A549 (cell line): Measurements from ENCODE around the gene YES1. TPM values are rescaled to one million over a fixed set of nuclear protein-coding genes. Genes with fewer than 3 reads are reported as not detected.

Experiments
- ATAC-seq, 2 experiments: fragments of 200-7000 bp in 1 of 2; fragments of >200 bp in 1 of 2; cut with Nextera tagmentation in 1 of 2; cut with Tn5 transposase in 1 of 2; 3 replicates each; pipeline versions ENCODE4 v1.8.0 to v1.9.1; 2018 to 2020; ENCODE audit warnings: mild to moderate bottlenecking in 1 of 2, moderate library complexity in 1 of 2
- CTCF ChIA-PET: fragments of 300-600 bp; sonication (Branson Sonifier 250); formaldehyde crosslinking; extraction: SDS; loops from one replicate; lab custom pipeline; 2021; ENCODE audit warnings: antibody characterized with exemption, inconsistent platforms; lab: Yijun Ruan, JAX
- POLR2A ChIA-PET: fragments of 350-600 bp; formaldehyde crosslinking; extraction: SDS; loops from one replicate; lab custom pipeline; 2021; ENCODE audit warnings: antibody characterized with exemption, inconsistent platforms; lab: Yijun Ruan, JAX
- DNase-seq, 2 experiments: peaks; one replicate each; pipeline versions ENCODE4 v3.0.0 to v3.0.0-alpha.2; 2011 to 2016; ENCODE audit warnings: low read depth in 1 of 2, low spot score in 1 of 2
- FAIRE-seq: peaks from 2 replicates; lab custom pipeline; 2011; peaks lifted over from hg19 to GRCh38; lab: Jason Lieb, UNC
- H3K27ac ChIP-seq, 2 experiments: fragments of >200 bp; sonication (Bioruptor Twin); formaldehyde crosslinking; 3 replicates each; pipeline ENCODE4 v1.5.1; 2016 to 2017
- H3K4me1 ChIP-seq: fragments of >200 bp; sonication (Bioruptor Twin); formaldehyde crosslinking; 3 replicates; pipeline ENCODE4 v1.6.1; 2016
- H3K4me2 ChIP-seq: fragments of >200 bp; sonication (Bioruptor Twin); formaldehyde crosslinking; 3 replicates; pipeline ENCODE4 v1.6.1; 2016
- H3K4me3 ChIP-seq: fragments of >200 bp; sonication (Bioruptor Twin); formaldehyde crosslinking; 3 replicates; pipeline ENCODE4 v1.5.1; 2016
- H3K9me3 ChIP-seq: fragments of >200 bp; sonication (Bioruptor Twin); formaldehyde crosslinking; 3 replicates; pipeline ENCODE4 v1.6.1; 2016
- ATOH8 ChIP-seq: fragments of 250-450 bp; sonication (Bioruptor Pico); IDR thresholded peaks from 2 replicates; pipeline ENCODE4 v1.5.0; 2020; ENCODE audit warnings: low read depth, mild to moderate bottlenecking, moderate library complexity
- CBX2 ChIP-seq: fragments of 200-600 bp; sonication (generic); IDR thresholded peaks from 2 replicates; pipeline ENCODE4 v1.6.1; 2016; ENCODE audit warnings: low read depth, mild to moderate bottlenecking, borderline replicate concordance
- CBX8 ChIP-seq: fragments of 200-600 bp; sonication (generic); IDR thresholded peaks from 2 replicates; pipeline ENCODE4 v1.6.1; 2016
- CEBPB ChIP-seq, 2 experiments: fragments of >200 bp in 1 of 2; sonication (Bioruptor Twin) in 1 of 2; formaldehyde crosslinking in 1 of 2; IDR thresholded peaks; 2 replicates each; pipeline ENCODE4 v1.6.1; 2012 to 2016
- CHD2 ChIP-seq: fragments of 150-350 bp; IDR thresholded peaks from 2 replicates; pipeline ENCODE4 v1.6.1; 2014; ENCODE audit warnings: low read length; ENCODE audit not compliant: partially characterized antibody
- FOSB ChIP-seq: fragments of 250-450 bp; sonication (Bioruptor Pico); IDR thresholded peaks from 2 replicates; pipeline ENCODE4 v1.5.0; 2020; ENCODE audit warnings: mild to moderate bottlenecking, moderate library complexity
- FOSL2 ChIP-seq, 2 experiments: fragments of 450-650 bp in 1 of 2; fragments of >200 bp in 1 of 2; sonication (Bioruptor Twin) in 1 of 2; formaldehyde crosslinking; IDR thresholded peaks; 2 replicates each; pipeline versions ENCODE4 v1.5.0 to v1.6.1; 2016 to 2020; ENCODE audit warnings: mild to moderate bottlenecking in 1 of 2, moderate library complexity in 1 of 2
- FOXS1 ChIP-seq: fragments of 250-450 bp; sonication (Bioruptor Pico); IDR thresholded peaks from 2 replicates; pipeline ENCODE4 v1.5.0; 2020; ENCODE audit warnings: mild to moderate bottlenecking, moderate library complexity
- HEYL ChIP-seq: fragments of 250-450 bp; sonication (Bioruptor Pico); IDR thresholded peaks from 2 replicates; pipeline ENCODE4 v1.8.0; 2021; ENCODE audit warnings: mild to moderate bottlenecking, moderate library complexity
- HOXB13 ChIP-seq: fragments of 250-450 bp; sonication (Bioruptor Pico); IDR thresholded peaks from 2 replicates; pipeline ENCODE4 v1.5.0; 2020; ENCODE audit warnings: low read depth, mild to moderate bottlenecking, moderate library complexity
- HOXB5 ChIP-seq: fragments of 250-450 bp; sonication (Bioruptor Pico); IDR thresholded peaks from 2 replicates; pipeline ENCODE4 v1.5.0; 2020; ENCODE audit warnings: mild to moderate bottlenecking, moderate library complexity
- JUNB ChIP-seq: fragments of >200 bp; sonication (Bioruptor Twin); formaldehyde crosslinking; IDR thresholded peaks from 2 replicates; pipeline ENCODE4 v1.6.1; 2016
- MYC ChIP-seq: IDR thresholded peaks from 2 replicates; pipeline ENCODE4 v1.6.1; 2012; ENCODE audit warnings: mild to moderate bottlenecking, inconsistent platforms, low read length, improper control_type of control experiment, borderline replicate concordance
- NPAS2 ChIP-seq: fragments of 250-450 bp; sonication (Bioruptor Pico); IDR thresholded peaks from 2 replicates; pipeline ENCODE4 v1.8.0; 2022; ENCODE audit warnings: mild to moderate bottlenecking, moderate library complexity, borderline replicate concordance
- POLR2A ChIP-seq: IDR thresholded peaks from 2 replicates; pipeline ENCODE4 v1.6.1; 2012; ENCODE audit warnings: mild to moderate bottlenecking, low read length
- POLR2AphosphoS2 ChIP-seq: conservative IDR thresholded peaks from 2 replicates; pipeline ENCODE4 v1.6.1; 2012; ENCODE audit warnings: low read length, improper control_type of control experiment, inconsistent platforms
- RAD21 ChIP-seq, 2 experiments: fragments of >200 bp in 1 of 2; sonication (Bioruptor Twin) in 1 of 2; formaldehyde crosslinking in 1 of 2; IDR thresholded peaks in 1 of 2; conservative IDR thresholded peaks in 1 of 2; 2 replicates in 1 of 2; 3 replicates in 1 of 2; pipeline ENCODE4 v1.6.1; 2012 to 2018; ENCODE audit warnings: inconsistent platforms in 1 of 2
- RARB ChIP-seq: fragments of 250-450 bp; sonication (Bioruptor Pico); IDR thresholded peaks from 2 replicates; pipeline ENCODE4 v1.8.0; 2021; ENCODE audit warnings: mild to moderate bottlenecking, moderate library complexity
- SMC3 ChIP-seq: fragments of >200 bp; sonication (Bioruptor Twin); formaldehyde crosslinking; IDR thresholded peaks from 3 replicates; pipeline ENCODE4 v1.6.1; 2018; ENCODE audit warnings: inconsistent platforms
- SREBF2 ChIP-seq: fragments of 450-650 bp; IDR thresholded peaks from 2 replicates; pipeline ENCODE4 v1.6.1; 2014; ENCODE audit warnings: mild to moderate bottlenecking, moderate library complexity
- TFCP2L1 ChIP-seq: fragments of 250-450 bp; sonication (Bioruptor Pico); IDR thresholded peaks from 2 replicates; pipeline ENCODE4 v1.5.0; 2021; ENCODE audit warnings: mild to moderate bottlenecking
- TP53 ChIP-seq: fragments of 250-450 bp; sonication (Bioruptor Pico); IDR thresholded peaks from 2 replicates; pipeline ENCODE4 v1.5.0; 2021; ENCODE audit warnings: mild to moderate bottlenecking, moderate library complexity
- ZC3H11A ChIP-seq: fragments of 450-650 bp; IDR thresholded peaks from 2 replicates; pipeline ENCODE4 v1.6.1; 2014; ENCODE audit warnings: antibody characterized with exemption, mild to moderate bottlenecking
- ZFP36 ChIP-seq: fragments of 450-650 bp; IDR thresholded peaks from 2 replicates; pipeline ENCODE4 v1.6.1; 2014; ENCODE audit warnings: borderline replicate concordance; ENCODE audit not compliant: partially characterized antibody
- WGBS: methylation state at CpG from one replicate; pipeline ENCODE4 v1.1.6; 2017; ENCODE audit errors: missing lambda C conversion rate; 5-methylcytosine and 5-hydroxymethylcytosine counted together
- polyA plus RNA-seq, 4 experiments: library from polyadenylated mRNA; depleted of rRNA in 3 of 4; stranded (reverse); fragments of >200 nt; fragmentation: RNase III in 1 of 4; extraction: RNeasy Plus Mini Kit Qiagen cat#74134 plus additional on column Dnase treatment in 1 of 4; gene quantifications; 2 replicates in 3 of 4; 3 replicates in 1 of 4; pipeline ENCODE4 v1.2.3, GENCODE V29; 2011 to 2017
- TF ChIP-seq, protein P1 (sequence below): fragments of 150-350 bp; IDR thresholded peaks from 2 replicates; pipeline ENCODE4 v1.6.1; 2014; ENCODE audit warnings: low read depth, mild to moderate bottlenecking, low read length
- TF ChIP-seq, protein P2 (sequence below): IDR thresholded peaks from 2 replicates; pipeline ENCODE4 v1.6.1; 2012

The YES1 gene
- polyA plus RNA-seq, 2 of the 4 experiments (the other 2 are of a cell fraction): 22.6 to 32.1 TPM

GRCh38 chr18:845152-845819, 33.2 kb upstream of the YES1 start:
- Histone ChIP-seq H3K4me1 (peaks cover 17% of the 10 kb centered on the region; the same call in 1 of the 3 replicates), H3K27ac (peak overlapping the region; percentile 24 to 62; a peak in 3 of 6 replicates), H3K4me2 (peak overlapping the region; percentile 41), H3K4me3 (no peak overlapping the region), H3K9me3 (no peaks in the 10 kb centered on the region)
- peak; percentile 16 to 73 for DNase-seq
- CTCF ChIA-PET: interaction anchor here (0.7 kb wide), 1 partner anchor 1711 kb away, joined by 3 read pairs; no protein-coding TSS in a partner anchor
- ATAC-seq: peak; percentile 56 to 79; a peak in 5 of 6 replicates
- WGBS: 13% methylated on average over 8 of the region's 9 CpGs
- no peak for FAIRE-seq
- TF ChIP-seq FOSL2 (IDR thresholded peaks at IDR 0.05): no peak
- peak; percentile 23; the same call in 1 of the 2 replicates for TF ChIP-seq FOSL2 (CRISPR knock-in tag; IDR thresholded peaks at IDR 0.05)
- TF ChIP-seq HEYL (CRISPR knock-in tag): no peak
- 0 out of 2 replicates have a peak, but pooled peaks have one; percentile 36 for TF ChIP-seq FOXS1 (CRISPR knock-in tag)
- no peak for TF ChIP-seq ZFP36
- no peak for TF ChIP-seq CEBPB (IDR thresholded peaks at IDR 0.05)
- POLR2A ChIA-PET: no interaction called here

GRCh38 chr18:841647-842370, 29.8 kb upstream of the YES1 start:
- no peak for FAIRE-seq
- 54% methylated on average over 15 of the region's 15 CpGs for WGBS
- ChIA-PET CTCF (interaction anchor here (1.1 to 2.4 kb wide), 4 partner anchors 11 to 218 kb away, joined by 4 to 16 read pairs (median 7); no protein-coding TSS in a partner anchor), POLR2A (no interaction called here)
- Histone ChIP-seq H3K27ac (no peak overlapping the region), H3K4me1 (0 out of 3 replicates have a peak, but pooled peaks cover 10% of the 10 kb centered on the region), H3K4me3 (no peak overlapping the region), H3K4me2 (peak overlapping the region; percentile 21; the same call in 1 of the 3 replicates), H3K9me3 (no peaks in the 10 kb centered on the region)
- no peak for ATAC-seq
- no peak for DNase-seq
- no peak for TF ChIP-seq RAD21 (conservative IDR thresholded peaks at IDR 0.05 in 1 of 2, IDR thresholded peaks at IDR 0.05 in 1 of 2)
- no peak for TF ChIP-seq SMC3
- TF ChIP-seq HOXB5 (CRISPR knock-in tag): no peak
- TF ChIP-seq FOSL2 (IDR thresholded peaks at IDR 0.05): no peak
- no peak for TF ChIP-seq FOSL2 (CRISPR knock-in tag; IDR thresholded peaks at IDR 0.05)
- TF ChIP-seq HOXB13 (CRISPR knock-in tag): no peak
- TF ChIP-seq POLR2A: no peak
- no peak for TF ChIP-seq SREBF2
- TF ChIP-seq ZC3H11A: no peak
- no peak for TF ChIP-seq POLR2AphosphoS2
- no peak for TF ChIP-seq CHD2
- TF ChIP-seq MYC: no peak
- no peak for TF ChIP-seq NPAS2 (CRISPR knock-in tag)
- TF ChIP-seq TFCP2L1 (CRISPR knock-in tag): no peak
- no peak for TF ChIP-seq RARB (CRISPR knock-in tag)
- no peak for TF ChIP-seq CBX8
- TF ChIP-seq JUNB: no peak
- TF ChIP-seq, protein P1, sequence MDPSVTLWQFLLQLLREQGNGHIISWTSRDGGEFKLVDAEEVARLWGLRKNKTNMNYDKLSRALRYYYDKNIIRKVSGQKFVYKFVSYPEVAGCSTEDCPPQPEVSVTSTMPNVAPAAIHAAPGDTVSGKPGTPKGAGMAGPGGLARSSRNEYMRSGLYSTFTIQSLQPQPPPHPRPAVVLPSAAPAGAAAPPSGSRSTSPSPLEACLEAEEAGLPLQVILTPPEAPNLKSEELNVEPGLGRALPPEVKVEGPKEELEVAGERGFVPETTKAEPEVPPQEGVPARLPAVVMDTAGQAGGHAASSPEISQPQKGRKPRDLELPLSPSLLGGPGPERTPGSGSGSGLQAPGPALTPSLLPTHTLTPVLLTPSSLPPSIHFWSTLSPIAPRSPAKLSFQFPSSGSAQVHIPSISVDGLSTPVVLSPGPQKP: no peak

DNA sequence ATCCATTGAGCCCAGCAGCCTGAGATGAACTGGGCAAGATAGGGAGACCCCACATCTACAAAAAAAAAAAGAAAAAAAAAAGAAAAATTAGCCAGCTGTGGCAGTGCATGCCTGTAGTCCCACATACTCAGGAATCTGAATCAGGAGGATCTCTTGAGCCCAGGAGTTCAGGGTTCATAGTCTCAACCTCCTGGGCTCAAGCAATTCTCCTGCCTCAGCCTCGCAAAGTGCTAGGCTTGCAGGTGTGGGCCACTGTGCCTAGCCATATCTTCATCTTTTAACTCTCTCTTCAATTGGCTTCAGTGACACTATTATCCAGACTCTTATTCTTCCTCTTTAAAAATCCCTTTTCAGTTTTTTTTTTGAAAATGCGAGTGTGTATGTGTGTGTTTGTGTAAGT, 28.5 kb upstream of the YES1 start:
- TF ChIP-seq TP53 (no peak), CBX2 (no peak), JUNB (no peak), ATOH8 (no peak), FOXS1 (CRISPR knock-in tag) (no peak), TFCP2L1 (CRISPR knock-in tag) (no peak), FOSB (CRISPR knock-in tag) (no peak)
- TF ChIP-seq, protein P2, sequence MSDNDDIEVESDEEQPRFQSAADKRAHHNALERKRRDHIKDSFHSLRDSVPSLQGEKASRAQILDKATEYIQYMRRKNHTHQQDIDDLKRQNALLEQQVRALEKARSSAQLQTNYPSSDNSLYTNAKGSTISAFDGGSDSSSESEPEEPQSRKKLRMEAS: no peak
- POLR2A ChIA-PET: no interaction called here
- Histone ChIP-seq H3K27ac (no peak overlapping the region), H3K4me1 (0 out of 3 replicates have a peak, but pooled peaks cover 9% of the 10 kb centered on the region), H3K9me3 (no peaks in the 10 kb centered on the region), H3K4me3 (no peak overlapping the region), H3K4me2 (no peak overlapping the region)
- FAIRE-seq (no peak), ATAC-seq (no peak), DNase-seq (no peak)
- 77% methylated on average over 2 of the region's 2 CpGs for WGBS
- CTCF ChIA-PET: interaction anchor here (1.4 to 3.6 kb wide), 4 partner anchors 9 to 99 kb away, joined by 3 to 26 read pairs (median 10); no protein-coding TSS in a partner anchor
